ENCODE measurements around the gene ILRUN.
"Not testable (repeated sequence)": the region's sequence is repeated elsewhere in the genome, so short reads cannot be mapped to it uniquely, and the experiment has no call there.

The ILRUN gene

DNA sequence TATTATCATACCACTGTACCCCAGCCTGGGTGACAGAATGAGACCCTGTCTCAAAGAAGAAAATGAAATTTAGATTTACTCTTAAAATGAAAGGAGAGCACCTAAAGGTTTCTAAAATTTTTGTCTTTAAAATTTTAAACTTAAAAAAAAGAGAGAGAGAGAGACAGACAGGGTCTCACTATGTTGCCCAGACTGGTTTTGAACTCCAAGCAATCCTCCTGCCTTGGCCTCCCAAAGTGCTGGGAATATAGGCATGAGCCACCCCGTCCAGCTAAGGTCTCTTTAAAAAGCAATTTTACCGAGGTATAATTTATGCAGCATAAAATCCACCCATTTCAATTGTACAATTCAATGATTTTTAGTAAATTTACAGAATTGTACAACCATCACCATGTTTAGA is 33.2 kb downstream of the ILRUN start:
- FAIRE-seq: no peak

DNA sequence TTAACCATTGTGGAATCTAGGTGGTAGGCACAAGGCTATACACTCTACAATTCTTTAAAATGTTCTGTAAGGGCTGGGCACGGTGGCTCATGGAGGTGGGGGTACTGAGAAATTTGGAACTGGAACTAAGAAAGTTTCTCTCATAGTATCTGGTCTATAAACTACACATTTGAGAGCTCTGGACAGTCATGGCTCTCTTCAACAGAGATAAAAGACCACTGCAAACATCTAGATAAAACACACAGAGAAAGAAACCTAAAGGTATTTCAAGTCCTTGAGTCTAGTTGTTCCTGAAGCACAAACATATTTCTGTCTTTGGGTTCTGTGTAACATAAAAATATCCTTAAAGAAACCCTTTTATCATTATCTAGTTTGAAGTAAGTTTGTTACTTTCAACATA is 35.2 kb downstream of the ILRUN start:
- FAIRE-seq: no peak

DNA sequence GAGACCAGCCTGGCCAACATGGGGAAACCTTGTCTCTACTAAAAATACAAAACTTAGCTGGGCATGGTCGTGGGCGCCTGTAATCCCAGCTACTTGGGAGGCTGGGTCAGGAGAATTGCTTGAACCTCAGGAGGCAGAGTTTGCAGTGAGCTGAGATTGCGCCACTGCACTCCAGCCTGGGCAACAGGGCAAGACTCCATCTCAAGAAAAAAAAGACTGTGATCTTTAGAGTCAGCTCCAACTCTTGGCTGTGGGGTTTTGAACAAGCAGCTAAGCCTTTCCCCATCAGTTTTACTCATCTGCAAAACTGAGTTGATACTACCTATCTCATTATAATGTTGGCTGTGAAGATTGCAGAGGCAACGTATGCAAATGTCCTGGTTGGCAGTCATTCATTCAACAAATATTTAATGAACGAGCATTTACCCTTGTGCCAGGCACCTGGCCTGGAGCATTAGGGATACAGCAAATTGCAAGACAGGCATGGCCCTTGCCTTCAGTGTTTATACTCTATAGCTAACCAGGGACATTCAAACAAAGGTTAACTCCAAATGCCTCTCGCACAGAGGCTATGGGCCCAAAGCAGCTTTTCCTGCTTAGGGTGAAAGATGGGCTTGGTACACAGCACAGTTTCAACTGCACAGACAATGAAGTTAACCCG is 37.8 kb downstream of the ILRUN start:
- no peak for FAIRE-seq

DNA sequence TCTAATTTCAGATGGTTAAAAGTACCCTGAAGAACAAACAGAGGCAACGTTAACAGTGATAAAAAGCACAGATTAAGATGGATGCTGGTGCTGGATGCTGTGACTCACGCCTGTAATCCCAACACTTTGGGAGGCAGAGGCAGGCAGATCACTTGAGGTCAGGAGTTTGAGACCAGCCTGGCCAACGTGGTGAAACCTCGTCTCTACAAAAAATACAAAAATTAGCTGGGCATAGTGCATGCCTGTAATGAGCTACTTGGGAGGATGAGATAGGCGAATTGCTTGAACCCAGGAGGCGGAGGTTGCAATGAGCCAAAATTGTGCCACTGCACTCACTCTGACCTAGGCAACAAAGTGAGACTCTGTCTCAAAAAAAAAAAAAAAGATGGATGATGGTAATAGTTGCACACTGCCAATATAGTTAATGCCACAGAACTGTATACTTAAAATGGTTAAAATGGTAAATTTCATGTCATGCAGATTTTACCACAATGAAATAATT is 38.5 kb downstream of the ILRUN start:
- not testable (repeated sequence) for FAIRE-seq

DNA sequence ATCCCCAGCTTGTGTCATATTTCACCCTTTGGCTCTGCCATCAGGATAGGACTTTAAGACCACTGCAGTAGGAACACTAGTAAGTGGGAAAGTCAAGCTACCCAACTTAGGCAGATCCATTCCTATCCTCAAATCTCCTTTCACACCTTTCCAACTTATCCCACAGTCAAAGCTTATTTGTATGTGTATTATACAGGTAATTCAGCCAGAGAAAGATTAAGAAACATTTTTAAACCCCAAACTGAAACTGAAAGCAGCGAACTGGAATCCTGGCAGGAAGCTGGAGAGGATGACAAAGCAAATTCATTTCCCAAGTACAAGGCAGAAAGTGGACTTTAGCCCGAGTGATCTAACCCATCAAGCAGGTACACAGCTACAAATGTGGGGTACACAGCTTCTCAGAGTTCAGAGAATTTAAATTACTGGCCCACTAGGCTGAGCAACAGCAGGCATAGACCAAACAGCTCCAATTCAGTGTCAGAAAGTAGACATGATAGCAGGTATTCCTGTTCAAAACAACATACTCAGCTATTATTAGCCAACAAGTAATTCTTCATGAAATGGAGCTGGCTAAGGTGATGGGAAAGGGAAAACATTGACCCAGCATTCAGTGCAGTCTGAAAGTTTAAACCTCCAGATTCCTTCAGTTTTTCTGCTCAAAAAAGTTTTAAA is 39.1 kb downstream of the ILRUN start:
- FAIRE-seq: peak; percentile 64

DNA sequence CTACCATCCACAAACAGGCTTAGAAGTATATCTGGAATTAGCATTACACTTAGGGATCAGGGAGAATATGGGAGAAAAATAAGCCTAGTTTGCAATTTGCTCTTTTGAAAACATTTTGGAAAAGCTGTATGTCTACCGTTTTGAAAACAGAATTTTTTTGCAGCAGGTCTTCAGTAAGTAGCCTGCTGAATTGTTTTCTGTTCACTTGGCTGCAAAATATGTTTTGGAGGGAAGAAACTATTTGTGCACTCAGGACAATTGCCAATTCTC is 39.6 kb downstream of the ILRUN start:
- no peak for FAIRE-seq

DNA sequence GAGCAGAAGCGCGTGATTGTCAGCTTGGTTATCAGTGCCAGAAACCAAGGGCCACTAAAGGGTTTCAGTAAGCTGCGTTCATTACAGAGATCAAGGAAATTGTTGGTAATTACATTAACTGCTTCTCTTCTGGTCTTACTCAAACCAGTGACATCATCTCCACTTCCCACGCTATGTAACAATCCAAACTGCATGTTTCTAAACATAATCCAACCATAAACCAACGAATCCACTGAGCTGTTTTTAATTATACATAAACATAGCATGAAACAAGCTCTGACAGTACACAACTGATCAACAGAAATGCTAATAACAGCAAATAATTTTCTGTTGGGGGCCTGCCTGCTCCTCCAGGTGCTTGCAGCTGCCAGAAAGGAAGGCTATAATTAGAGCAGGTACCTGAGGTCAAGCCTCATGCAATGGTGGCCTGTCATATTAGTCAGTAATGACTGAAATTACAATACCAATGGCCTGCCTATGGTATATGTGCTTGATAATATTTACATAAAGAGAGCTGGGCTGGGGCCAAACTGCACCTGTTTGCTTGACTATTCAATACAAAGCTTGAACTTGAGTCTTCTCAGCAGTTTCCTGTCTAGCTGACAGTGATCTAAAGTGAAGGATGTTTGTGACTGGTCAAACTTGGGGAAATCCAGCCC is 40.1 kb downstream of the ILRUN start:
- FAIRE-seq: no peak

DNA sequence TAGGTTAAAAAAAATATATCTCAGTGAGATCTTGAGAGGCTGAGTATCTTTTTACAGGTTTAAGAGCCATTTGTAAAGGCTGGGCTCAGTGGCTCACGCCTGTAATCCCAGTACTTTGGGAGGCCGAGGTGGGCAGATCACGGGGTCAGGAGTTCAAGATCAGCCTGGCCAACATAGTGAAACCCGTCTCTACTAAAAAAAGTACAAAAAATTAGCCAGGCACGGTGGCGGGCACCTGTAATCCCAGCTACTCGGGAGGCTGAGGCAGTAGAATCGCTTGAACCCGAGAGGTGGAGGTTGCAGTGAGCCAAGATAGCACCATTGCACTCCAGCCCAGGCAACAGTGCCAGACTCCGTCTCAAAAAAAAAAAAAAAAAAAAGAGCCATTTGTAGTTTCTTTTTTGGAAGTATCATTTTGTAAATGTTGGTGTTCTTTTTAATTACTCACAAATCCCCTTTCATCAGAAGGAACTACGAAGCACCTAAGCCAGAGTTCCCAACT is 40.6 kb downstream of the ILRUN start:
- not testable (repeated sequence) for FAIRE-seq

DNA sequence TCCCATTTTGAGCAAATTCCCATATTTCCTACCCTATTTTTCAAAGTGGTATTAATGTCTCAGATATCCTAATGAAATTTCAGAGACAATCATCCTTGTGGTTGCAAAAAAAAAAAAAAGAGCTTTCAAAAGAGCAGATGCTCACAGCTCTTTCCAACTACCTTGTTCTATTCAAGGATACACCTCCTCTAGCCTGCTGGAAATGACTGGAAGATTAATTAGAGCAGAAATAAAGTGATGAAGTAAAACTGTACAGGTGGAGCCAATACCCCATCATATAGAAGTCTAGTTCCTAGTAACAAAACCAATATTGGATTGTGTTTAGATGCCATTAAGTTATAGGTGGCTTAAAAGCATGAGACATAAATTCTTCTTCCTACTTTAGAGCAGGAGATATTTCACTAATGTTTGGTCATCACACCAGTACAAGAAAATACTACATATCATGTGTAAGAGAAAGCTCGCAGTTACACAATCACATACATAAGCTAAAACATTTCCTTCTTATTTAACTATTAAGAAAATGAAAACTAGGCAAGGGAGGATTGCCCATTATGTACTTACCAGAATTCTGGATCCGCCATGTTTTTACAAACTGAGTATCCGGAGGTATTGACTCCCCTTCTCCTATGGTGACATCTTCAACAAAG is 42.4 kb downstream of the ILRUN start:
- FAIRE-seq: no peak

DNA sequence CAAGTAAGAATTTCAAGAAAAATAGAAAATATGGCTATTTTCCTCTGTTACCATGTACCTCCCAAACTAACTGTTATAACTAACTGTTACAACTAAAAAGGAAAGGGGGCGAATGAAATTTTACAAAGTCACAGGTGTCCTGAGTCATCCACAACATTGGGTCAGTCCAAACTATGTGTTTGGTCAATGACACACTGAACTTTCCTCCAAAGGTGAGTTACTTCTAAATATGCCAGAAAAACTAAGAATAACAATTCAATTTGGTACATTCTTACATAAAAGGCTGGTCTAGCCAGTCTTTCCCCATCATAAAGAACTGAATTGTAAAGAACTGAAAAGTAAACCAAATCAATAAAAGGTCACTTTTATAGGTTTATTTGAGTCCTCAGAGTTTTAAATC is 44.3 kb downstream of the ILRUN start:
- no peak for FAIRE-seq

DNA sequence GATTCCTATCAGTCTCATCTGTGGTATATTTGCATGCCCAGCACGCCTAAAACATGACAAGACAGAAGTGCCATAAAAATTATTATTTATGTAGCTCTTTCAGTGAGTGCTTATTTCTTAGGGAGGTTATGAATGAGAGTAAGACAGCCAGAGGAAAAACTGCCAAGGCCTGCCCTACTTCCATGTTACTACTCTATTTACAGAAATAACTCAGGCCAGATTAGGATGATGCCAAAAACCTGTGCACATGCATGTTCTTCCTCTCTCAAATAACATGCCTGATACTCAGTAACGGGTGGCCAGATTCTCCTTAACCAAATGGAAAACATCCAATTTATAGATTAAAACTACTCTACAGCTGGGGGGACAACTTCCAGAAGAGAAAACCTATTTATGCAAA is 45.7 kb downstream of the ILRUN start:
- FAIRE-seq: no peak

DNA sequence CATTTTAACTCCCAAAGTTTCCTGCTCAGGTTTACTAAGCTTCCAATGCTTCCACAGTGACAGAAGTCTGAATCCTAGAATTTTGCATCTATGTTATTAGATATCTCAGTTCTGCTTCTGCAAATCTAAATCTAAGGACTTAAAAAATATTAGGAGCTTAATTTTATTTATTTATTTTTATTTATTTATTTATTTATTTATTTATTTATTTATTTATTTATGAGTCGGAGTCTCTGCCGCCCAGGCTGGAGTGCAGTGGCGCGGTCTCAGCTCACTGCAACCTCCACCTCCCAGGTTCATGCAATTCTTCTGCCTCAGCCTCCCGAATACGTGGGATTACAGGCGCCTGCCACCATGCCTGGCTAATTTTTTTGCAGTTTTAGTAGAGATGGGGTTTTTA is 46.3 kb downstream of the ILRUN start:
- FAIRE-seq: not testable (repeated sequence)

DNA sequence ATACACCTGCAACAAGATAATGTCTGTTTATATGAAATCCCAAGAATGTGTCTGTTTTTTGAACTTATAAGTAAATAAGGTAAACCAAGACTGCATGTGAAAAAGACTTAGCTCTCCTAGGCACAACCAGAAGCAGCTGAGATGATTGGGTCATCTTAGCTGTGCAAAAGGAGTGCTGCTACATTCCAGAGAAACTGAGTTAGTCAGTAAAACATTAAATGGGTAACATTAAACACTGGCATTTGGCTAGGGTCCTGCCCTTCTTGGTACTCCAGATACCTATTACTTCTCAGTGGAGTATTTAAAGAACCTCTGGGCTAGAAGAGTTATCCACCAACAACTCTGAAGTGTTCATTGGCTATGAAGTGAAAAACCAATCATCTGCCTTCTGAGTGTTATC is 47.8 kb downstream of the ILRUN start:
- no peak for FAIRE-seq

Measured in A204.1 (cell line).